Measurements from ENCODE around the gene FBXW5. TPM values are rescaled to one million over a fixed set of nuclear protein-coding genes. Genes with fewer than 3 reads are reported as not detected.
A peak's percentile ranks its signal among the peaks of the same experiment; 100 is the strongest.

Gene FBXW5
- polyA plus RNA-seq, 3 donors: 85.3 to 117 (median 92.7) TPM

DNA sequence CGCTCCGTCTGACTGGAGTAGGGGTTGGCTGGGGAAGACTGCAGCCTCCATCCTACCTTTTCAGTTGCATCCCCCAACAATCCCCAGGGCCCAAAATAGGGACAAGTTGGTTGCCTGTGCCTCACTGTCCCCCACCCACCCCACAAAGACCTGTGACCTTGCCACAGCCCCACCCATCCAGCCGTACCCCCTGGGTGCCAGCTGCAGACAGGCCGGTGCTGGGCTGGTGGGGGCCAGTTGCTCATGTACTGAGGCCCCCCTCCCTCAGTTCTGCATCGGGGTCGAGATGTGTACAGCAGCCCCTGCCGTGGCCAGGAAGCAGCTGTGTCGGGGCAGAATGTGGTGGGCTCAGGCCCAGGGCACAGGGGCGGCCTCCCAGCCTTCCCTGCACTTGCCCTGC is 38.6 kb upstream of the FBXW5 start:
- peaks cover 19 to 40% of the 10 kb centered on the region in 2 donors for H3K27me3 ChIP-seq (ENCODE audit: control insufficient read depth in 2 of 2, insufficient read depth in 2 of 2, low read length in 2 of 2)
- DNase-seq: no peak
- H3K27ac ChIP-seq (ENCODE audit: low read depth in 1 of 2, low read length in 2 of 2): no peak overlapping the region
- H4K20me1 ChIP-seq (ENCODE audit: insufficient read depth, low read length): no peaks in the 10 kb centered on the region
- no peaks in the 10 kb centered on the region for H3K9me3 ChIP-seq (replicated peaks in 1 of 2; ENCODE audit: control insufficient read depth in 1 of 2, insufficient read depth in 1 of 2, low read length in 2 of 2)
- H3K27ac Mint-ChIP-seq: peak overlapping the region in 1 of 7 donors; percentile 66
- H3K36me3 ChIP-seq (replicated peaks in 1 of 2; ENCODE audit: control insufficient read depth in 1 of 2, insufficient read depth in 2 of 2, low read length in 2 of 2): no peaks in the 10 kb centered on the region
- TF ChIP-seq, protein P1, sequence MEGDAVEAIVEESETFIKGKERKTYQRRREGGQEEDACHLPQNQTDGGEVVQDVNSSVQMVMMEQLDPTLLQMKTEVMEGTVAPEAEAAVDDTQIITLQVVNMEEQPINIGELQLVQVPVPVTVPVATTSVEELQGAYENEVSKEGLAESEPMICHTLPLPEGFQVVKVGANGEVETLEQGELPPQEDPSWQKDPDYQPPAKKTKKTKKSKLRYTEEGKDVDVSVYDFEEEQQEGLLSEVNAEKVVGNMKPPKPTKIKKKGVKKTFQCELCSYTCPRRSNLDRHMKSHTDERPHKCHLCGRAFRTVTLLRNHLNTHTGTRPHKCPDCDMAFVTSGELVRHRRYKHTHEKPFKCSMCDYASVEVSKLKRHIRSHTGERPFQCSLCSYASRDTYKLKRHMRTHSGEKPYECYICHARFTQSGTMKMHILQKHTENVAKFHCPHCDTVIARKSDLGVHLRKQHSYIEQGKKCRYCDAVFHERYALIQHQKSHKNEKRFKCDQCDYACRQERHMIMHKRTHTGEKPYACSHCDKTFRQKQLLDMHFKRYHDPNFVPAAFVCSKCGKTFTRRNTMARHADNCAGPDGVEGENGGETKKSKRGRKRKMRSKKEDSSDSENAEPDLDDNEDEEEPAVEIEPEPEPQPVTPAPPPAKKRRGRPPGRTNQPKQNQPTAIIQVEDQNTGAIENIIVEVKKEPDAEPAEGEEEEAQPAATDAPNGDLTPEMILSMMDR (IDR thresholded peaks at IDR 0.05): no peak
- H3K9ac ChIP-seq (ENCODE audit: insufficient read depth, low read length, poor library complexity, severe bottlenecking): no peak overlapping the region
- intact Hi-C loops (cut with micrococcal nuclease): no loop called here
- peaks cover under 1 to 1% of the 10 kb centered on the region in 2 donors for H3K4me1 ChIP-seq (ENCODE audit: control insufficient read depth in 1 of 2, insufficient read depth in 2 of 2, low read length in 2 of 2)
- WGBS (ENCODE audit: insufficient coverage): 58% methylated on average over 8 of the region's 9 CpGs
- no peak overlapping the region for H2AFZ ChIP-seq (ENCODE audit: insufficient read depth, low read depth, low read length, poor library complexity, severe bottlenecking)
- no peaks in the 10 kb centered on the region for H3K4me1 Mint-ChIP-seq
- H3K4me3 ChIP-seq (replicated peaks in 1 of 3; ENCODE audit: low read depth in 2 of 3, low read length in 3 of 3): no peak overlapping the region
- peaks cover 0 to 3% of the 10 kb centered on the region in 2 donors for H3K36me3 Mint-ChIP-seq
- no peak overlapping the region for H3K4me2 ChIP-seq (replicated peaks; ENCODE audit: extremely low read depth, low read length, poor library complexity, severe bottlenecking)
- H3K27me3 Mint-ChIP-seq (ENCODE audit: low read depth in 3 of 3): peaks cover 46 to 70% (median 53%) of the 10 kb centered on the region in 3 donors
- peaks cover 0 to 7% (median 0%) of the 10 kb centered on the region in 7 donors for H3K9me3 Mint-ChIP-seq
- H3K79me2 ChIP-seq (ENCODE audit: insufficient read depth, low read length): no peaks in the 10 kb centered on the region
- H3K4me3 Mint-ChIP-seq: no peak overlapping the region

DNA sequence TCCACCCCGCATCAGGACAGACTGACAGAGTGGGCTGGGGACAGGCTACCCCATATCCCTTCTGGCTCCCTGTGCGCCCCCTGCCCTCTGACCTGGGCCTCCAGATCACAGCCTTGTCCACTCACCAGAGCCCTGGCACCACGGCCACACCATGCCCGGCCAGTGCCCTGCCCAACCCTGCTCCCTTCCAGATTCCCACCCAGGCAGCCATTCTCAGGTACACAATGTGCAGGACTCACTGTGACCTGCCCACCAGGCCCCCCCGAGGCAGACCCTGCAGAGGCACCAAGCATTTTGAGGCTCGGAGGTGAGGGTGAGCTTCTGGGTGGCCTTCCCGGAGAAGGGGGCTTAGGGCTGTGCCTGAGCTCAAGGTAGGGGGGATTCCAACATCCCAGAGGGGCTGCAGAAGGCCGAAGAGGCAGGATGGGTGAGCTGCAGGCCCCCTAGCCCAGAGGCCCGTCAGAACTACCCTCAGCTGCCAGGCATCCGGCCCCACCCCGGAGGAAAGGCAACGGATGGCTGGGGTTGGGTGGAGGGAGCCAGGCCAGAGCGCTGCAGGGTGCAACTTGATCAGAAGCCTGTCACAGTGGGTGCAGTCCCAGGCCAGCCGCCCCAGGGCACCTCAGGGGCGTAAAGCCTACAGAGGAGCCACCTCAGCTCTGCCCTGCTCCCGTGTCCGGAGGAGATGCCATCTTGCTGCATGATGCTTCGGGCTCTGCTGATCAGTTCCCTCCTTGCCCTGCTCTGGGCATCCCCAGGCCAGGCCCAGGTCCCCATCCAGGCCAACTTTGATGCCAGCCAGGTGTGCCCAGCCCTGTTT is 37.9 kb upstream of the FBXW5 start, which contains the start of gene LCNL1:
Gene LCNL1 (plus strand): TSS at position 762 of the 820 bp plus-strand sequence. CDS start 594 bp downstream, outside the sequence.
- TF ChIP-seq, protein P1 (IDR thresholded peaks at IDR 0.05): no peak
- Histone ChIP-seq H3K36me3 (replicated peaks in 1 of 2; ENCODE audit: control insufficient read depth in 1 of 2, insufficient read depth in 2 of 2, low read length in 2 of 2) (no peaks in the 10 kb centered on the region), H2AFZ (ENCODE audit: insufficient read depth, low read depth, low read length, poor library complexity, severe bottlenecking) (no peak within 1 kb of the TSS), H3K4me3 (replicated peaks in 1 of 3; ENCODE audit: low read depth in 2 of 3, low read length in 3 of 3) (no peak within 1 kb of the TSS), H3K27me3 (ENCODE audit: control insufficient read depth in 2 of 2, insufficient read depth in 2 of 2, low read length in 2 of 2) (peaks cover 19 to 44% of the 10 kb centered on the region in 2 donors), H3K4me1 (ENCODE audit: control insufficient read depth in 1 of 2, insufficient read depth in 2 of 2, low read length in 2 of 2) (peaks cover 5 to 8% of the 10 kb centered on the region in 2 donors), H3K27ac (ENCODE audit: low read depth in 1 of 2, low read length in 2 of 2) (no peak within 1 kb of the TSS), H3K4me2 (replicated peaks; ENCODE audit: extremely low read depth, low read length, poor library complexity, severe bottlenecking) (no peak within 1 kb of the TSS), H4K20me1 (ENCODE audit: insufficient read depth, low read length) (no peaks in the 10 kb centered on the region), H3K79me2 (ENCODE audit: insufficient read depth, low read length) (no peaks in the 10 kb centered on the region), H3K9me3 (replicated peaks in 1 of 2; ENCODE audit: control insufficient read depth in 1 of 2, insufficient read depth in 1 of 2, low read length in 2 of 2) (no peaks in the 10 kb centered on the region), H3K9ac (ENCODE audit: insufficient read depth, low read length, poor library complexity, severe bottlenecking) (no peak within 1 kb of the TSS)
- Mint-ChIP-seq H3K36me3 (peaks cover 0 to 3% of the 10 kb centered on the region in 2 donors), H3K9me3 (peaks cover 0 to 7% (median 0%) of the 10 kb centered on the region in 7 donors), H3K27ac (peak within 1 kb of the TSS in 1 of 7 donors; percentile 66), H3K4me1 (no peaks in the 10 kb centered on the region), H3K27me3 (ENCODE audit: low read depth in 3 of 3) (peaks cover 45 to 68% (median 49%) of the 10 kb centered on the region in 3 donors), H3K4me3 (peak within 1 kb of the TSS in 1 of 2 donors; percentile 46)
- no peak for DNase-seq
- intact Hi-C loops (cut with micrococcal nuclease): no loop called here
- WGBS (ENCODE audit: insufficient coverage): 90% methylated on average over 16 of the region's 18 CpGs
